ENCODE measurements around the gene MYBPC1. TPM values are rescaled to one million over a fixed set of nuclear protein-coding genes. Genes with fewer than 3 reads are reported as not detected.

MYBPC1 gene
- total RNA-seq, 1 experiment from 2014 or later = not detected

GRCh38 chr12:101596172-101596571 is 1.4 kb downstream of the MYBPC1 start:
- H3K27me3 Mint-ChIP-seq (ENCODE audit: low read depth) = no peaks in the 10 kb centered on the region
- Histone ChIP-seq H3K4me1 (ENCODE audit: insufficient read depth, low read length) (no peaks in the 10 kb centered on the region; the same call in 1 of the 2 replicates), H3K23me2 (ENCODE audit: insufficient read length, low read depth, low read length, poor library complexity, severe bottlenecking) (no peaks in the 10 kb centered on the region), H2BK20ac (ENCODE audit: low read depth, low read length, poor library complexity, severe bottlenecking) (no peak overlapping the region), H3K9me3 (ENCODE audit: control insufficient read depth, low read depth, low read length) (no peaks in the 10 kb centered on the region), H2BK15ac (ENCODE audit: low read depth, low read length) (no peak overlapping the region), H3T11ph (ENCODE audit: low read length) (no peak overlapping the region), H2BK12ac (ENCODE audit: insufficient read length, low read depth, low read length) (no peak overlapping the region), H3K9ac (ENCODE audit: extremely low read depth, insufficient read length, low read length) (no peak overlapping the region), H4K5ac (ENCODE audit: insufficient read length, low read depth, low read length) (no peak overlapping the region), H2BK5ac (ENCODE audit: insufficient read length, low read length) (no peak overlapping the region), H3K27me3 (ENCODE audit: insufficient read depth, low read length) (no peaks in the 10 kb centered on the region), H2AFZ (ENCODE audit: low read length) (no peak overlapping the region), H3K4ac (ENCODE audit: low read depth, low read length) (no peak overlapping the region), H3K14ac (ENCODE audit: insufficient read depth, low read length) (no peak overlapping the region), H3K79me1 (ENCODE audit: insufficient read depth, low read depth, low read length, poor library complexity, severe bottlenecking) (no peaks in the 10 kb centered on the region), H3K4me2 (ENCODE audit: insufficient read depth, insufficient read length, low read length) (no peak overlapping the region), H3K18ac (ENCODE audit: insufficient read length, low read depth, low read length) (no peak overlapping the region), H2BK120ac (ENCODE audit: low read depth, low read length, poor library complexity, severe bottlenecking) (no peak overlapping the region), H4K91ac (ENCODE audit: insufficient read length, low read depth, low read length) (no peak overlapping the region), H4K20me1 (ENCODE audit: control insufficient read depth, insufficient read depth, insufficient read length) (no peaks in the 10 kb centered on the region), H3K56ac (ENCODE audit: insufficient read length, low read depth, low read length) (no peak overlapping the region), H3K79me2 (ENCODE audit: insufficient read depth, low read length) (no peaks in the 10 kb centered on the region), H4K8ac (replicated peaks; ENCODE audit: insufficient read length, low read depth, low read length) (no peak overlapping the region), H3K27ac (ENCODE audit: insufficient read length, low read depth, low read length) (no peak overlapping the region), H2AK5ac (ENCODE audit: insufficient read length, low read length) (no peak overlapping the region), H3K23ac (ENCODE audit: insufficient read length, low read depth, low read length) (no peak overlapping the region)
- peaks cover 18 to 19% of the 10 kb centered on the region in 2 experiments for H3K4me1 Mint-ChIP-seq
- no peaks in the 10 kb centered on the region for H3K36me3 Mint-ChIP-seq (ENCODE audit: insufficient read depth in 1 of 3, low read depth in 3 of 3)
- no peak for DNase-seq
- no CpG with 5 or more reads among the region's 2 CpGs for WGBS (ENCODE audit: extremely low coverage, insufficient read length, low lambda C conversion rate)
- TF ChIP-seq CTCF (conservative IDR thresholded peaks at IDR 0.05) = no peak
- H3K9me3 Mint-ChIP-seq = no peaks in the 10 kb centered on the region
- no peak overlapping the region for H3K27ac Mint-ChIP-seq
- no peak overlapping the region for H3K4me3 Mint-ChIP-seq
